ENCODE measurements around the gene NCK2. TPM values are rescaled to one million over a fixed set of nuclear protein-coding genes. Genes with fewer than 3 reads are reported as not detected.

The NCK2 gene
- total and polyA plus RNA-seq, 10 of the 15 experiments (the other 5 are each of a cell fraction or from before 2014, with no cell fraction given), result 1.2 to 30.9 (median 14.1) TPM

GRCh38 chr2:105773568-105773967 lies 28.9 kb downstream of the NCK2 start:
- DNase-seq (ENCODE audit: low read depth, low spot score), result no peak
- CTCF ChIA-PET, result interaction anchor here (1.9 kb wide), 1 partner anchor 24 kb away, joined by 4 read pairs; no protein-coding TSS in a partner anchor
- no peak for TF ChIP-seq CUX1 (IDR thresholded peaks at IDR 0.05; ENCODE audit: insufficient replicate concordance, low read depth, low read length)
- TF ChIP-seq FOXM1 (IDR thresholded peaks at IDR 0.05; ENCODE audit: low read depth, low read length), result no peak
- TF ChIP-seq BRCA1 (IDR thresholded peaks at IDR 0.05; ENCODE audit: low read depth, low read length), result no peak
- TF ChIP-seq PRDM15 (CRISPR knock-in tag; IDR thresholded peaks at IDR 0.05), result no peak
- no peak for TF ChIP-seq RELB (IDR thresholded peaks at IDR 0.05; ENCODE audit: low read depth)
- no peak for TF ChIP-seq HSF1 (IDR thresholded peaks at IDR 0.05; ENCODE audit: low read depth, low read length)
- no peak for TF ChIP-seq POLR2AphosphoS5 (IDR thresholded peaks at IDR 0.05; ENCODE audit: low read length)
- no peak for TF ChIP-seq NRF1 (conservative IDR thresholded peaks at IDR 0.05; ENCODE audit: low read depth, low read length)
- TF ChIP-seq EP300 (IDR thresholded peaks at IDR 0.05; ENCODE audit: borderline replicate concordance in 1 of 2, control insufficient read depth in 1 of 2, low read depth in 2 of 2, low read length in 2 of 2), result no peak
- TF ChIP-seq CHD1 (IDR thresholded peaks at IDR 0.05; ENCODE audit: low read depth, low read length), result no peak

More at GRCh38 chr2:105773568-105773967, 28.9 kb downstream of the NCK2 start:
- no peak for ATAC-seq
- Histone ChIP-seq H2AFZ (ENCODE audit: control insufficient read depth, low read depth, low read length) (no peak overlapping the region), H3K4me3 (no peak overlapping the region), H3K9ac (ENCODE audit: control insufficient read depth, insufficient read depth, low read length) (no peak overlapping the region), H3K79me2 (ENCODE audit: control insufficient read depth, insufficient read depth, low read length) (peaks cover 52% of the 10 kb centered on the region), H3K36me3 (ENCODE audit: control insufficient read depth in 2 of 2, insufficient read depth in 2 of 2, low read length in 1 of 2) (peaks cover 0 to 2% of the 10 kb centered on the region in 2 experiments; a peak in 1 of 4 replicates), H3K27me3 (replicated peaks in 1 of 2; ENCODE audit: control insufficient read depth in 2 of 2, insufficient read depth in 2 of 2, low read length in 1 of 2) (no peaks in the 10 kb centered on the region), H4K20me1 (ENCODE audit: control insufficient read depth, insufficient read depth) (no peaks in the 10 kb centered on the region), H3K9me3 (replicated peaks; ENCODE audit: control insufficient read depth, insufficient read depth, low read length) (no peaks in the 10 kb centered on the region), H3K27ac (ENCODE audit: control insufficient read depth, insufficient read depth) (no peak overlapping the region), H3K4me2 (ENCODE audit: control insufficient read depth, insufficient read depth) (no peak overlapping the region), H3K4me1 (ENCODE audit: control insufficient read depth, insufficient read depth, low read length) (peaks cover 30% of the 10 kb centered on the region)
- ChIA-PET SMC1A (ENCODE audit: uncharacterized antibody, unreplicated experiment) (interaction anchor here (0.9 kb wide), 1 partner anchor 10 kb away, joined by 3 read pairs; no protein-coding TSS in a partner anchor), POLR2A (no interaction called here), RAD21 (ENCODE audit: unreplicated experiment) (interaction anchor here (2.3 kb wide), 1 partner anchor 25 kb away, joined by 9 read pairs; no protein-coding TSS in a partner anchor)
- in situ Hi-C loops (cut with MboI), result no loop called here
- intact Hi-C loops (cut with micrococcal nuclease; ENCODE audit: unreplicated experiment), result no loop called here
- WGBS (ENCODE audit: insufficient coverage, insufficient replicate concordance, low lambda C conversion rate, missing lambda C conversion rate), result 94% methylated on average over 2 of the region's 2 CpGs
- no peak for FAIRE-seq
- no TSS peak for BruUV-seq (replicated peaks)

All from GM12878 (cell line).